HG02610 (cell line): Measurements from ENCODE around the gene RNF182.
"Not testable (repeated sequence)": the region's sequence is repeated elsewhere in the genome, so short reads cannot be mapped to it uniquely, and the experiment has no call there.

Experiments used
- ATAC-seq: cut with Tn5 transposase; IDR thresholded peaks from one replicate; pipeline ENCODE4 v1.9.1; 2021; ENCODE audit warnings: mild to moderate bottlenecking, moderate library complexity; ENCODE audit not compliant: unreplicated experiment

RNF182 gene

GRCh38 chr6:13993416-13993815, 68.7 kb downstream of the RNF182 start:
- no peak for ATAC-seq

- ATAC-seq = no peak
Observed at GRCh38 chr6:13998356-13998755, 73.6 kb downstream of the RNF182 start.

GRCh38 chr6:14000901-14001300, 76.1 kb downstream of the RNF182 start:
- no peak for ATAC-seq

- no peak for ATAC-seq
Observed at GRCh38 chr6:14001329-14002012, 76.7 kb downstream of the RNF182 start.

- no peak for ATAC-seq
Observed at GRCh38 chr6:14002176-14002947, 77.6 kb downstream of the RNF182 start.

GRCh38 chr6:14004258-14004657, 79.5 kb downstream of the RNF182 start:
- ATAC-seq = no peak

- no peak for ATAC-seq
Observed at GRCh38 chr6:14008809-14009208, 84.1 kb downstream of the RNF182 start.

GRCh38 chr6:14009431-14009830, 84.7 kb downstream of the RNF182 start:
- no peak for ATAC-seq

- ATAC-seq = no peak
Observed at GRCh38 chr6:14010275-14010674, 85.5 kb downstream of the RNF182 start.

GRCh38 chr6:14012313-14013030, 87.7 kb downstream of the RNF182 start:
- no peak for ATAC-seq

- ATAC-seq = no peak
Observed at GRCh38 chr6:14015964-14016363, 91.2 kb downstream of the RNF182 start.

GRCh38 chr6:14016432-14016831, 91.7 kb downstream of the RNF182 start:
- ATAC-seq = no peak

GRCh38 chr6:14016935-14017625, 92.3 kb downstream of the RNF182 start:
- ATAC-seq = no peak

GRCh38 chr6:14017626-14018475, 93.1 kb downstream of the RNF182 start:
- ATAC-seq = no peak

GRCh38 chr6:14018559-14018958, 93.8 kb downstream of the RNF182 start:
- ATAC-seq = not testable (repeated sequence)

GRCh38 chr6:14020551-14020950, 95.8 kb downstream of the RNF182 start:
- no peak for ATAC-seq

GRCh38 chr6:14021449-14021848, 96.7 kb downstream of the RNF182 start:
- ATAC-seq = no peak

GRCh38 chr6:14022673-14023072, 97.9 kb downstream of the RNF182 start:
- no peak for ATAC-seq

GRCh38 chr6:14023855-14024254, 99.1 kb downstream of the RNF182 start:
- no peak for ATAC-seq

GRCh38 chr6:14025160-14025559, 100.4 kb downstream of the RNF182 start:
- ATAC-seq = peak; percentile 60
